GM12801 (cell line): ENCODE data around the gene NUBPL.

Source experiments
- TF ChIP-seq, protein P1 (sequence below): IDR thresholded peaks from one replicate; pipeline ENCODE4 v1.5.1; 2011; ENCODE audit warnings: control low read depth; ENCODE audit not compliant: insufficient read length; ENCODE audit errors: extremely low read depth

The NUBPL gene

DNA sequence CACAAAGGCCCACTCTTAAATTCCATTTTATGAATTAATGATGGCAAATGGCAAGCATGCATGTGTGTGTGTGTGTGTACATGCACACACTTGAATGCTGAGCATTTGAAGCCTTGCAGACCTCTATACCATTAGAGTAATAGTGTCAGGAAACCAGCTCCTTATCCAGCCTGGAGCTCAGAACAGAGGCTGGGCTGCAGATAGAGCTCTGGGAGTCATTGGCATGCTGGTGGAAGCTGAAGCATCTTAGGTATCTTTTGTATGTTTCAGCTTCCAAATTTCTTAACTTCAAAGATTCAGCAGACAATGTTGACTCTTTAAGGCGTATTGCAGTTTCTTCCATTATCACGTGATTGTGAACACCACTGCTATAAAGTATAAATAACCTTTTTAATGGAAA lies 323.0 kb downstream of the NUBPL start:
- TF ChIP-seq, protein P1, sequence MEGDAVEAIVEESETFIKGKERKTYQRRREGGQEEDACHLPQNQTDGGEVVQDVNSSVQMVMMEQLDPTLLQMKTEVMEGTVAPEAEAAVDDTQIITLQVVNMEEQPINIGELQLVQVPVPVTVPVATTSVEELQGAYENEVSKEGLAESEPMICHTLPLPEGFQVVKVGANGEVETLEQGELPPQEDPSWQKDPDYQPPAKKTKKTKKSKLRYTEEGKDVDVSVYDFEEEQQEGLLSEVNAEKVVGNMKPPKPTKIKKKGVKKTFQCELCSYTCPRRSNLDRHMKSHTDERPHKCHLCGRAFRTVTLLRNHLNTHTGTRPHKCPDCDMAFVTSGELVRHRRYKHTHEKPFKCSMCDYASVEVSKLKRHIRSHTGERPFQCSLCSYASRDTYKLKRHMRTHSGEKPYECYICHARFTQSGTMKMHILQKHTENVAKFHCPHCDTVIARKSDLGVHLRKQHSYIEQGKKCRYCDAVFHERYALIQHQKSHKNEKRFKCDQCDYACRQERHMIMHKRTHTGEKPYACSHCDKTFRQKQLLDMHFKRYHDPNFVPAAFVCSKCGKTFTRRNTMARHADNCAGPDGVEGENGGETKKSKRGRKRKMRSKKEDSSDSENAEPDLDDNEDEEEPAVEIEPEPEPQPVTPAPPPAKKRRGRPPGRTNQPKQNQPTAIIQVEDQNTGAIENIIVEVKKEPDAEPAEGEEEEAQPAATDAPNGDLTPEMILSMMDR: no peak

DNA sequence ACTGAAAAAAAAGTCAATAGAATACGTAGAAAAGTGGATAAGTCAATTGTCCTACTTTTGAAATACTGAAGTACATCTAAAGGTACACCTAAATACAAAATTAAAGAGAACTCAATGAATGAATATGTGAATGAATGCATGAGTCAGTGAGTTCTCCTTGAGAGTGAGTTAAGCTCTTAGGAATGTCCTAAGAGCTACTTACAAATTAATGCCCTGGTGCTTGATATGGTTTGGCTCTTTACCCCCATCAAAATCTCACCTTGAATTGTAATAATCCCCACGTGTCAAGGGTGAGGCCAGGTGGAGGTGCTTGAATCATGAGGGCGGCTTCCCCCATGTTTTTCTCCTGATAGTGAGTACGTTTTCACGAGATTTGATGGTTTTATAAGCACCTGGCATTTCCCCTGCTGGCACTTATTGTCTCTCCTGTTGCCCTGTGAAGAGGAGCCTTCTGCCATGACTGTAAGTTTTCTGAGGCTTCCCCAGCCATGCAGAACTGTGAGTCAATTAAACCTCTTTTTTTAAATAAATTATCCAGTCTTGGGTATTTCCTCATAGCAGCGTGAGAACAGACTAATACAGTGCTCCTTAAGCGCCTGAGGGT lies 323.7 kb downstream of the NUBPL start:
- TF ChIP-seq, protein P1: no peak

DNA sequence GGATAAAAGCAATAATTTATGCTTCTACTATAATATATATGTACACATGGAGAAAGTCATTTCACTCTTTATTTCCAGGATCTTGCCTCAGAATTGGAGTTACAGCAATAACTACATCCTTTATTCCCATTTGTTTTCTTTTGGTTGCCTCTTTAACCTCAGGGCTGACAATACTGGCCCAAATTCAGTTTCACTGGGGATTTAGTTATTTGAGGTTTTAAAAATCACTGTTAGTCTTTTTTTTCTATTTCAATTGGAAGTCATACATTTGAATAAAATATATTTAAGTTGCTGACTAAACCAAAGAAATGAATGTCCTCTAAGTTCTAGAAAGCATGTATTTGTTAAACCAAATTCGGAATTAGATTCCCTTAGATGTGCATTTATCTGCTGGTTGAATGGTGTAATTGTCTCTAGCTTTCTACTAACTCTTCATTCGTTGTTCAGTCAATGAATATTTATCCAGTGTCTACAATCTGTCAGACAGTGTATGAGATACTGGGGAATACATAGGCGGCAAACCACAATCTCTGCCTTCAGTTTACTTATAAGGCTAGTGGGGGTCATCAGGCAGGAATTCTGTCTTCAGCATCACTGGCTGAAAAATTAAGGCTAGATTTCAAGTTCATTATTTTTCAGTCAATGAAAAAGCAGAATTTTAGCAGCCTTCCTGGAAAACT lies 325.1 kb downstream of the NUBPL start:
- TF ChIP-seq, protein P1: no peak

DNA sequence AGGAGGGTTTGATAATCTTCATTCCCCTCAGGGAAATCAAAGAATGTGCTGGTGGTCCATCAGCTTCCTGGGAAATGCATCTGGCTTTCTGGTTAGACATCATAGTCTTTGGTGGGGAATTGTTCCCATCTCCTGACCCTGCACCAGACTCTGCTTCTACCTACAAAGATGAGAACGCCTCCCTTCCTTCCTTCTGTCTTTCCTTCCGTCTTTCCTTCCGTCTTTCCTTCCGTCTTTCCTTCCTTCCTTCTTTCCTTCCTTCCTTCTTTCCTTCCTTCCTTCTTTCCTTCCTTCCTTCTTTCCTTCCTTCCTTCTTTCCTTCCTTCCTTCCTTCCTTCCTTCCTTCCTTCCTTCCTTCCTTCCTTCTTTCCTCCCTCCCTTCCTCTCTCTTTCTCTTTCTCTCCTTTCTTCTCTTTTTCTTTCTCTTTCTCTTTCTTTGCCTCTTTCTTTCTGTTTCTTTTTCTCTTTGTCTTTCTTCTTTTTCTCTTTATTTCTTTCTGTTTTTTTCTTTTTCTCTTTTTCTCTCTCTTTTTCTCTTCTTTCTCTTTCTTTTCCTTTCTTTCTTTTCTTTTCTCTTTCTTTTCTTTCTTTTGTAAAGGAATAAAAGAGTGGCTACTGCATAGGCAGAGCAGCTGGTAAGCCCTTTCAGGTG lies 326.9 kb downstream of the NUBPL start:
- TF ChIP-seq, protein P1: no peak

DNA sequence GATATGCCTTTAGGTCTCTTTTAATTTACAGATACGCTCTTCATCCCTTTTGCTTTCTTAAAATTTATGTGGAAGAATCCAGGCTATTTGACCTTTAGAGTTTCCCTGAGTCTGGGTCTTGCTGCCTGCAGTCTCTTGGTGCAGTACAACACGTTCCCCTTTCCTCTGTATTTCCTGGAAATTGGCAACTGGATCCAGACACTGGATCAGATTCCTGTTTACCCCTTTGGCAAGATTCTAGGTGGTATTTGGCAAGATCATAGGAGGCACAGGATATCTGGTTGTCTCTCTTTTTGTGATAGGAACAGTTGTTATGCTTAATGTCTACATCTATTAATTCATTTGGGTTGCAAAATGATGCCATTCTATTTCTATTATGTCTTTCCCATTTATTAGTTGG lies 328.1 kb downstream of the NUBPL start:
- TF ChIP-seq, protein P1: no peak

DNA sequence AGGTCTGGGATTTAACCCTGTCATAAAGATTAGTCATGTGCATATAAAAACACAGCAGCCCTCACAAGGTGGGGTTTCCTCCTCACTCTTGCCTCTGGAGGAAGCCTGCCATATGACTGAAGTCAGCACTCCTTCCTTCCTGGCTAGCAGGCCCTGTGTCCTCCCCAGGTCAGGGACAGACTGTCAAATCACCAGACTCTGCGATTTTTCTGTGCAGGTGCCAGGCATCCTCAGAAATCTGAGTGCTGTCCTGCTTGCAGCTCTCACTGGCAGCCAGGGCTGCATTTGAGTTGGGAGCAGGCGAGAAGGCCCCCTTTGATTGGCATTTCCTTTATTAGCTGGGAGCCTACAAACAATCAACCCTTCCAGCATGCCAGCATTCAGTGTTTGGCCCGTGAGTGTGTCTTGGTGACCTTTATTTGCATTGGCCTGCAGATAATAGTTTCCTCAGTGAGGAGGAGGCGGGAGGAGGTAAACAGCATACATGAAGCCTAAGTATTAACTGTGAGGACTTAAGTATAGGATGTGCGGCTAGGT lies 332.1 kb downstream of the NUBPL start:
- TF ChIP-seq, protein P1: no peak

DNA sequence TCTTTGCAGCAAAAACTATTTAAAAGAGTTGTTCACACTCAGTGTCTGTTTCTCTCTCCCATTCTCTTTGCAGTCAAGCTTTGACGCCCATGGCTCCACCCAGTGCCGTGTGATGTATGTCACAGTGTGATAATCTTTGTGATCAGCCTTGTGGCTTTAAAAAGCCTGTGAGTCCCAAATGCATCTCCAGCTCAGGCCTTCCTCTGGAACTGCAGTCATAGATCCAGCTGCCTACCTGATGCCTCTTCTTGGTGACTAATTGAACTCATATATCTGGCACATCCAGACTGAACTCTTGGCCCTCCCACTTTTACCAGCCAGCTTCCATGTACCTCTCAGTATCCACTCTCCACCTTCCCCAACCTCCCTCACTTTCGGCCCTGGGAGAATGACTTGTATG lies 333.1 kb downstream of the NUBPL start:
- TF ChIP-seq, protein P1: no peak
